Pancreas (tissue), 10 donors: ENCODE results near the gene MYH9. TPM values are rescaled to one million over a fixed set of nuclear protein-coding genes. Genes with fewer than 3 reads are reported as not detected.
"Not testable (repeated sequence)": the region's sequence is repeated elsewhere in the genome, so short reads cannot be mapped to it uniquely, and the experiment has no call there.

ENCODE experiments used
- ATAC-seq, 4 donors: fragments of 200-7000 bp; cut with Tn5 transposase; one replicate each; pipeline versions ENCODE4 v1.8.0 to v1.9.1; 2020; ENCODE audit warnings: mild to moderate bottlenecking in 4 of 4, moderate library complexity in 4 of 4
- DNase-seq, 6 donors: peaks; one replicate each; pipeline ENCODE4 v3.0.0-alpha.2; 2020
- FAIRE-seq: peaks from 2 replicates; lab custom pipeline; 2012; peaks lifted over from hg19 to GRCh38; lab: Jason Lieb, UNC
- H3K27ac ChIP-seq, 4 donors: fragments of 200-600 bp; sonication (generic); 1 replicate in 3 of 4; 2 replicates in 1 of 4; pipeline versions ENCODE4 v1.5.0 to v1.8.0; 2020
- H3K27me3 ChIP-seq, 4 donors: fragments of 200-600 bp; one replicate each; pipeline ENCODE4 v1.8.0; 2021
- H3K36me3 ChIP-seq, 3 donors: fragments of 200-600 bp; sonication (generic) in 1 of 3; one replicate each; pipeline versions ENCODE4 v1.5.0 to v1.8.0; 2020 to 2021
- H3K4me1 ChIP-seq, 3 donors: fragments of 200-600 bp; one replicate each; pipeline ENCODE4 v1.8.0; 2021
- H3K4me3 ChIP-seq, 4 donors: fragments of 200-600 bp; sonication (generic) in 2 of 4; one replicate each; pipeline versions ENCODE4 v1.5.0 to v1.8.0; 2020 to 2021
- H3K9me3 ChIP-seq, 4 donors: fragments of 200-600 bp; one replicate each; pipeline ENCODE4 v1.8.0; 2021
- CTCF ChIP-seq, 4 donors: fragments of 200-600 bp; sonication (generic) in 3 of 4; IDR thresholded peaks; one replicate each; pipeline versions ENCODE4 v1.5.0 to v1.8.0; 2021; ENCODE audit warnings: antibody characterized with exemption in 4 of 4
- WGBS, 2 donors: extraction: QIAGEN DNeasy Blood & Tissue Kit; methylation state at CpG; one replicate each; pipeline ENCODE4 v1.1.7; 2013; 5-methylcytosine and 5-hydroxymethylcytosine counted together
- intact Hi-C, 3 donors: fragments of 100-400 bp; cut with DNase I; formaldehyde crosslinking; loops; one replicate each; pipeline versions ENCODE4 v1.11.1 to v1.14.2; 2022
- polyA plus RNA-seq, 2 donors: library from polyadenylated mRNA; stranded (reverse); fragments of 200-250 nt; gene quantifications; one replicate each; pipeline ENCODE4 v1.2.3, GENCODE V29; 2013
- total RNA-seq, 6 donors: library from RNA; stranded (reverse); fragmentation: NEBNext Ultra II Directional in 4 of 6; extraction: Animal tissue kit (Norgen Biotek cat#: 25700) in 4 of 6; gene quantifications; one replicate each; pipeline versions ENCODE4 v1.2.1 to v1.2.4, GENCODE V29; 2021 to 2023
- donor health status: healthy with polysubstance abuse.
- donor health status: DM: no; HTN: no; CAD: no; lungs with moderate emphysema.
- donor health status: DM: no; HTN: no; CAD: no.
- donor health status: control.
- donor health status: control.
- donor health status: Bipolar disorder and iron deficiency.
- donor health status: DM: yes; HTN: yes; CAD: no.
- donor health status: DM: no; HTN: no; CAD: no.
- donor health status: DM: no; HTN: no; CAD: no.
- donor health status: DM: yes; HTN: yes; CAD: no.

Gene MYH9
- total and polyA plus RNA-seq, 8 donors, result 80.9 to 554 (median 376) TPM

- H3K27me3 ChIP-seq, result no peaks in the 10 kb centered on the region
- H3K9me3 ChIP-seq, result no peaks in the 10 kb centered on the region
- TF ChIP-seq CTCF (IDR thresholded peaks at IDR 0.05), result no peak
- H3K36me3 ChIP-seq, result no peaks in the 10 kb centered on the region
- WGBS, 2 donors, result 78 to 80% methylated on average over 9 of the region's 9 CpGs
- H3K4me3 ChIP-seq, result no peak overlapping the region
- intact Hi-C loops, result no loop called here
- H3K27ac ChIP-seq, result peak overlapping the region in 3 of 4 donors; percentile 57 to 88 (median 83)
- H3K4me1 ChIP-seq, result peaks cover 36 to 48% (median 45%) of the 10 kb centered on the region in 3 donors
- peak in 1 of 6 donors; percentile 12 for DNase-seq
- FAIRE-seq, result no peak
- no peak for ATAC-seq
Measured at GRCh38 chr22:36431977-36432376, 44.2 kb upstream of the MYH9 start.

- TF ChIP-seq CTCF (IDR thresholded peaks at IDR 0.05), result no peak
- no peak overlapping the region for H3K4me3 ChIP-seq
- WGBS, 2 donors, result 80 to 83% methylated on average over 9 of the region's 9 CpGs
- ATAC-seq (no peak), DNase-seq (peak in 1 of 6 donors; percentile 12), FAIRE-seq (no peak)
- H3K27me3 ChIP-seq, result no peaks in the 10 kb centered on the region
- no peaks in the 10 kb centered on the region for H3K9me3 ChIP-seq
- intact Hi-C loops, result no loop called here
- H3K4me1 ChIP-seq, result peaks cover 32 to 39% (median 37%) of the 10 kb centered on the region in 3 donors
- H3K36me3 ChIP-seq, result no peaks in the 10 kb centered on the region
- no peak overlapping the region for H3K27ac ChIP-seq
Measured at GRCh38 chr22:36430863-36431262, 43.1 kb upstream of the MYH9 start.

DNA sequence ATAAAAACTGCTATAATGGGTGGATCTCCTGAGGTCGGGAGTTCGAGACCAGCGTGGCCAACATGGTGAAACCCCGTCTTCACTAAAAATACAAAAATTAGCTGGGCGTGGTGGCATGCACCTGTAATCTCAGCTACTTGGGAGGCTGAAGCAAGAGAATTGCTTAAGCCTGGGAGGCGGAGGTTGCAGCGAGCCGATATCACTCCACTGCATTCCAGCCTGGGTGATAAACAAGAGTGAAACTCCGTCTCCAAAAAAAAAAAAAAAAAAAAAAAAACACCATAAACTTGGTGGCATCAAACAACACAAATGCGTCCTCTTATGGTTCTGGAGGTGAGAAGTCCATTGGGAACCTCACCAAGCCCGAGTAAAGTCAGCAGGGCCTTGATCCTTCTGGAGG, 40.2 kb upstream of the MYH9 start:
- H3K27me3 ChIP-seq, H3K9me3 ChIP-seq, FAIRE-seq, ATAC-seq, H3K27ac ChIP-seq, DNase-seq, H3K36me3 ChIP-seq, H3K4me3 ChIP-seq, intact Hi-C loops: not testable (repeated sequence)
- WGBS, 2 donors, result 89 to 90% methylated on average over 11 of the region's 11 CpGs
- peaks cover 9 to 13% (median 9%) of the 10 kb centered on the region in 3 donors for H3K4me1 ChIP-seq

DNA sequence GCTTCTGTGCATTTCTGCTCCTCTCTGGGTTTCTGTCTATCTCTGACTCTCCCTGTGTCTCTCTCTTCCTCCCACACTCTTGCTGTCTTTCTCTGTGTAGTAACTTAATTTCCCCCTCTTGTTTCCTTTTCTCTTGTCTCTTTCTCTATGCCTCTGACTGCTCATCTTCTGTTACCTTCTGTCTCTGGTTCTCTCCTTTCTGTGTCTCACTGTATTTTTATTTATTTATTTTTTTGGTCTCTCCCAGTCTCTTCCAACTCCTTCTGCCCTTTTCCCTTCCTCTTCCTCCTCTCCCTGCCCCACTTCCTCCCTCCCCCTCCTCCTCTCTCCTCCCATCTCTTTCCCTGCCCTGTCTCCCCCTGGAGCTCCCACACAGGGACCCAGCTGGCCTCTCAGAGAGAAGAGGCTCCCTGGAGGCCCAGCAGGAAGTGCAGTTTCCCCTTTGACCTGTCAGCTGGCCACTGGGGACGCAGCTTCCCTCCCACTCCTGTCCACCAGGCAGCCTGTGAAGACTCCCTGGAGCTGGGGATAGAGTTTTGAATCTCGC, 38.3 kb upstream of the MYH9 start:
- H3K4me1 ChIP-seq, result no peaks in the 10 kb centered on the region
- no peak overlapping the region for H3K4me3 ChIP-seq
- WGBS, 2 donors, result 62 to 82% methylated on average over 2 of the region's 2 CpGs
- H3K27me3 ChIP-seq, result no peaks in the 10 kb centered on the region
- H3K27ac ChIP-seq, result no peak overlapping the region
- intact Hi-C loops, result no loop called here
- DNase-seq (no peak), ATAC-seq (peak; percentile 21 to 71 (median 44)), FAIRE-seq (no peak)
- TF ChIP-seq CTCF (IDR thresholded peaks at IDR 0.05), result no peak
- no peaks in the 10 kb centered on the region for H3K36me3 ChIP-seq
- H3K9me3 ChIP-seq, result no peaks in the 10 kb centered on the region

- DNase-seq (no peak), FAIRE-seq (no peak), ATAC-seq (no peak)
- no peak overlapping the region for H3K4me3 ChIP-seq
- no peak for TF ChIP-seq CTCF (IDR thresholded peaks at IDR 0.05)
- no peaks in the 10 kb centered on the region for H3K36me3 ChIP-seq
- H3K27ac ChIP-seq, result no peak overlapping the region
- H3K4me1 ChIP-seq, result peaks cover 0 to 8% (median 0%) of the 10 kb centered on the region in 3 donors
- intact Hi-C loops, result no loop called here
- WGBS, 2 donors, result 92 to 93% methylated on average over 5 of the region's 5 CpGs
- no peaks in the 10 kb centered on the region for H3K9me3 ChIP-seq
- H3K27me3 ChIP-seq, result no peaks in the 10 kb centered on the region
Measured at GRCh38 chr22:36424901-36425579, 37.3 kb upstream of the MYH9 start.

DNA sequence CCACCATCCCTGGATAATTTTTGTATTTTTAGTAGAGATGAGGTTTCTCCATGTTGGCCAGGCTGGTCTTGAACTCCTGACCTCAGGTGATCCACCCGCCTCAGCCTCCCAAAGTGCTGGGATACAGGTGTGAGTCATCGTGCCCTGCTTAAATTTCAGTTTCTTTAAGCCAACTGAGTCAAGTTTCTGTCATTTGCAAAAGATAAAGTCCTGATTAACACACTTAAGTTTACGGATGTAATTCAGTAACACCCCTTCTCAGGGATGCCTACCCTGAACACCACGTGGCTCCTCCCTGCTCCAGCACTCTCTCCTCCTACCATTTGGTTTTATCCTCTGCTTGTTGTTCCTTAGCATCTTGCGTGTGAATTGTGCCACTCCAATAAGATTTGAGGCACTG, 36.7 kb upstream of the MYH9 start:
- H3K36me3 ChIP-seq, H3K4me3 ChIP-seq, intact Hi-C loops, H3K9me3 ChIP-seq, ATAC-seq, H3K27me3 ChIP-seq, FAIRE-seq, DNase-seq, H3K27ac ChIP-seq: not testable (repeated sequence)
- peaks cover 0 to 11% (median 1%) of the 10 kb centered on the region in 3 donors for H3K4me1 ChIP-seq
- 75 to 84% methylated on average over 5 of the region's 5 CpGs for WGBS, 2 donors
